Mononuclear cell (primary cell): ENCODE measurements around the gene WIPI1. TPM values are rescaled to one million over a fixed set of nuclear protein-coding genes. Genes with fewer than 3 reads are reported as not detected.
"Not testable (repeated sequence)": the region's sequence is repeated elsewhere in the genome, so short reads cannot be mapped to it uniquely, and the experiment has no call there.

ENCODE experiments used
- H3K27me3 ChIP-seq: 2 replicates; pipeline ENCODE4 v1.6.0; 2011; ENCODE audit warnings: low read length, control low read depth; ENCODE audit not compliant: insufficient read depth
- H3K4me1 ChIP-seq: 2 replicates; pipeline ENCODE4 v1.5.1; 2011; ENCODE audit warnings: mild to moderate bottlenecking, low read length, control low read depth; ENCODE audit not compliant: insufficient read depth
- H3K4me3 ChIP-seq: 2 replicates; pipeline ENCODE4 v1.5.1; 2011; ENCODE audit warnings: mild to moderate bottlenecking, low read length, moderate library complexity
- H3K9me3 ChIP-seq: 2 replicates; pipeline ENCODE4 v1.5.1; 2011; ENCODE audit warnings: low read depth, mild to moderate bottlenecking, control low read depth, low read length
- total RNA-seq: library from RNA; depleted of rRNA; stranded (reverse); fragments of >200 nt; gene quantifications from one replicate; pipeline ENCODE4 v1.2.3, GENCODE V29; 2012

Gene WIPI1, protein sequence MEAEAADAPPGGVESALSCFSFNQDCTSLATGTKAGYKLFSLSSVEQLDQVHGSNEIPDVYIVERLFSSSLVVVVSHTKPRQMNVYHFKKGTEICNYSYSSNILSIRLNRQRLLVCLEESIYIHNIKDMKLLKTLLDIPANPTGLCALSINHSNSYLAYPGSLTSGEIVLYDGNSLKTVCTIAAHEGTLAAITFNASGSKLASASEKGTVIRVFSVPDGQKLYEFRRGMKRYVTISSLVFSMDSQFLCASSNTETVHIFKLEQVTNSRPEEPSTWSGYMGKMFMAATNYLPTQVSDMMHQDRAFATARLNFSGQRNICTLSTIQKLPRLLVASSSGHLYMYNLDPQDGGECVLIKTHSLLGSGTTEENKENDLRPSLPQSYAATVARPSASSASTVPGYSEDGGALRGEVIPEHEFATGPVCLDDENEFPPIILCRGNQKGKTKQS
- total RNA-seq = 17.8 TPM

DNA sequence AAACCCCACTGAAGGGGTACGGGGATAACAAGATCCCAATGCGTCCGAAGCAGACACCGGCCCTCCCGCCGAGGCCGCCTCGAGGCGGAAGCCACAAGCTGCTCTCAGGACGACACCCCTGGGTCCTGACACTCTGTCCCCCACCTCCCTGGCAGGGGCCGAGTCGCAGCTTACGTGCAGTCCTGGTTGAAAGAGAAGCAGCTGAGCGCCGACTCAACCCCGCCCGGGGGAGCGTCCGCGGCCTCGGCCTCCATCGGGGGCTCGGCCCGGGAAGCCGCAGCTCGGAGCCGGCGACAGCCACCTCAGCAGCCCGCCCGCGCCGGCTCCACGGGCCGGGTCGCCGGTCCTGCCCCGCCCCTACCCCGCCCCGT, at the start of gene WIPI1:
Gene WIPI1 (minus strand): TSS at position 329 of the 371 bp plus-strand sequence. CDS start 75 bp downstream, at position 254.
- Histone ChIP-seq H3K4me1 (peaks cover 55% of the 10 kb centered on the region), H3K27me3 (no peaks in the 10 kb centered on the region), H3K9me3 (no peaks in the 10 kb centered on the region), H3K4me3 (peak within 1 kb of the TSS; percentile 52)

DNA sequence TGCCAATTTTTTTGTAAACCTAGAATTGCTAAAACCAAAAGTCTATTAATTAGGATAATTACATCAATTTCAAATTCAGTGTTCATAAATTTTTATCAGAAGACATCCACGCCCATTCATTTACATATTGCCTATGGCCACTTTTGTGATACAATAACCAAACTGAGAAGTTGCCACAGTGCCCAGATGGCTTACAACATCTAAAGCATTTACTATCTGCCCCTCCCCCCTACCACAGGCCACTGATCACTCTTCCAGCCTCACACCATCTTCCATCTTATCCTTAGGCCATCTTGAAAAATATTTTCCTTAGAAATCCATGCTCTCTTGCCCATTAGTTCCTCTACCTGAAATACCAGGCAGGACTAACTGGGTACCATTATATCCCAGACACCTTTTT, 48.7 kb upstream of the WIPI1 start:
- H3K9me3 ChIP-seq = no peaks in the 10 kb centered on the region
- H3K27me3 ChIP-seq = no peaks in the 10 kb centered on the region
- H3K4me1 ChIP-seq = peaks cover 29% of the 10 kb centered on the region
- H3K4me3 ChIP-seq = no peak overlapping the region

DNA sequence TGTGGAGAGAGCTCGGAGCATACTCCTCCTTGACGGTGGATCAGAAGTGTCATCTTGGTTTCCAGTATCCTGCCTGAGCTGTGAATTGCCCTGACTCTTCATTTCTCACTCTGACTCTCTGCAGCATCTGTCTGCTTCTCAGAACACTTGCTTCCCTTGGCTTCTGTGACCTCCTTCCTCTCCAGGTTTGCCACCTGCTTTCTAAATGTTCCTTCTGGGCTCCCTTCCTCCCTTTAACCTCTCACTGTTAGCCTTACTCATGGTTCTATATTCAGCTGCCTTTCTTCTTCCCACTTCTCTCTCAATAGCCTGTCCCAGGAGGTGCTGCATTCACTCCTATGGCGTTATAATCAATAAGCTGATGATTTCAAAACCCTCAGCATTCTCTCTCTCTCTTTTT, 43.8 kb upstream of the WIPI1 start:
- H3K4me3 ChIP-seq = no peak overlapping the region
- H3K27me3 ChIP-seq = no peaks in the 10 kb centered on the region
- H3K9me3 ChIP-seq = no peaks in the 10 kb centered on the region
- peaks cover 34% of the 10 kb centered on the region for H3K4me1 ChIP-seq

DNA sequence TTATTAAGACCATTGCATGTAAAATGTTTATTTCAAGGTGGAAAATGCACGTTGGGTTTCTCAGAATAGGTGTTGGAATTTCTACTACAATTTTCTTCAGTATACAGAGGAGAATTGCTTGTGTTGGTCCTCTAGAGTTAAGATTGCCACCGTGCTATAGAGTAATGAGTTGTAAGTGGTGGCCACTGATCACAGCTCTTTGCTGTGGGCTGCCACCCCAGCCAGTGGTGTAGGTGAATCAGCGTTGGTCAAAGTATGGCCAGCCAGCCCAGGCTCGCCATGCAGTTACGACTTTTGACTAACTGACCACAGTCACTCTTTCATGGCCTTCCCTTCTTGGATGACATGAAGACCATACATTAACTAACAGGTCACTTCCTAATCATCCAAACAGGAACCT, 42.3 kb upstream of the WIPI1 start:
- Histone ChIP-seq H3K4me1 (peaks cover 35% of the 10 kb centered on the region), H3K4me3 (no peak overlapping the region), H3K9me3 (no peaks in the 10 kb centered on the region), H3K27me3 (no peaks in the 10 kb centered on the region)

DNA sequence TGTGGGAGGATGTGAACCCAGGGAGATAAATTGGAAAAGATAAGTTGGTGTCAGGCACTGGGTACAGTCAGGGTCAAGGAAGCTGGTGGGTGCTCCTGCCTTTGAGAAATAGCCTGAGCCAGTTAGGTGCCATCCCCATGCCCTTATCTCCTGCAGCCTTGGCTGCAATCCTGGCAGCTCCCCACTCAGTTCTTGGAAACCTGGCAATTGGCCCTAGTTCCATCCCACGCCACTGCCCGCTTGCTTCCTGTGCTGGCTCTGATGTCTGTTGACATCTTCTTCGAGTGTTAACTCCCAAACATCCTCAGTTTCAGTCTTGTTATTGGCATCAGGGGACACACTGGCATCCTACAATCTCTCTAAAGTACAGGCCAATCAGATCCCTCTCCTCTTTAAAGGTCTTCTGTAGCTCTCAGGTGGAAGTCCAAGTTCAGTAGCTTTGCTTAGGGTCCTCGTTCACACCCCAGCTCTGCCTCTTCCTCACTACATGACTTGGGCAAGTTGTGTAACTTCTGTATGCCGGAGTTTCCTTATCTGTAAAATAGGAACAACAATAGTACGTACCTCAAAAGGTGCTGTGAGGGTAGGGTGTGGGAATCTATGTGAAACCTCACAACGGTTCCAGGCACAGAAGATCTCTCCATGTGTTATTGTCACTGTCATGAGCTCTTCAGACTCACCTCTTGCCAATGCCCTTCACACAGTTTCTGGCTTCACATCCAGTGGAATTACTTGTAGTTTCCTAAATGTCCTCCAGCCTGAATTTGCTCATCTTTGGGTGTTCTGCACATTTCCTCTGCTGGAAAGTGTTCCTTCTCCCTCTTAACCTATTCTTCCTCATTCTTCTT, 41.4 kb upstream of the WIPI1 start:
- Histone ChIP-seq H3K4me1 (peaks cover 35% of the 10 kb centered on the region), H3K27me3 (no peaks in the 10 kb centered on the region), H3K9me3 (no peaks in the 10 kb centered on the region), H3K4me3 (no peak overlapping the region)

DNA sequence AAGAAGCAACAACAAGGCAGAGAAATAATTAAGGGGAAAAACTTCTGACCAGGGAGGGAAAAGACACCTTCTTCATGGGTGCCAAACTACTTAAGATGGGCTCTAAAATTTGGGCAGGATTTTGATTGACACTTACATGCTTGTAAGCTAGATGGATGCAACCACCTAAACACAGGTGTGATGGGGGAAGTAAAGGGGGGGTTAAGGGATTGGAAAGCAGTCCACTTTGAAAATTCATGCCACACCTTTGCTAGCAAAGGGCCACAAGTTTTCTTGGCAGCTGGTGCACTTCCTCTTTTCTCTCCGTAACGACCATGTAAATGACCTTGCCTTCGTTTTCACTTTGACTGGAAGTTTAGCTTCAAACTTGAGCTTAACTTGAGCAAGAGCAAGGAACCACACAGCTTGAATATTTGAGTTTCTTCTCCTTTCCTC, 40.6 kb upstream of the WIPI1 start:
- H3K4me3 ChIP-seq = no peak overlapping the region

DNA sequence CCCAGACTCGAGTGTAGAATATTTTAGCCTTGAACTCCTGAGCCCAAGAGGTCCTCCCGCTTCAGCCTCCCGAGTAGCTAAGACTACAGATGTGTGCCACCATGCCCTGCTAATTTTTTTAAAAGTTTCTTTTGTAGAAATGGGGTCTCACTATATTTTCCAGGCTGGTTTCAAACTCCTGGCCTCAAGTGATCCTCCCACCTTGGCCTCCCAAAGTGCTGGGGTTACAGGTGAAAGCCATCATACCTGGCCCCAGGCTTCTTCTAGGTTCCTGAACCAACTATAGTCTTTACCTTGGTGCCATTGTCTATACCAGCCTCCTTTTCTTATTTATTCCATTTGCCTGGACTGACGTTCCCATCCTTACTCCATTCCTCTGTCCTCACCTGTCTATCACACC, 37.8 kb upstream of the WIPI1 start:
- peaks cover 69% of the 10 kb centered on the region for H3K4me1 ChIP-seq
- H3K9me3 ChIP-seq = no peaks in the 10 kb centered on the region
- H3K4me3 ChIP-seq = no peak overlapping the region
- no peaks in the 10 kb centered on the region for H3K27me3 ChIP-seq

More for the DNA sequence above, 40.6 kb upstream of the WIPI1 start:
- H3K9me3 ChIP-seq = no peaks in the 10 kb centered on the region
- peaks cover 42% of the 10 kb centered on the region for H3K4me1 ChIP-seq
- no peaks in the 10 kb centered on the region for H3K27me3 ChIP-seq

DNA sequence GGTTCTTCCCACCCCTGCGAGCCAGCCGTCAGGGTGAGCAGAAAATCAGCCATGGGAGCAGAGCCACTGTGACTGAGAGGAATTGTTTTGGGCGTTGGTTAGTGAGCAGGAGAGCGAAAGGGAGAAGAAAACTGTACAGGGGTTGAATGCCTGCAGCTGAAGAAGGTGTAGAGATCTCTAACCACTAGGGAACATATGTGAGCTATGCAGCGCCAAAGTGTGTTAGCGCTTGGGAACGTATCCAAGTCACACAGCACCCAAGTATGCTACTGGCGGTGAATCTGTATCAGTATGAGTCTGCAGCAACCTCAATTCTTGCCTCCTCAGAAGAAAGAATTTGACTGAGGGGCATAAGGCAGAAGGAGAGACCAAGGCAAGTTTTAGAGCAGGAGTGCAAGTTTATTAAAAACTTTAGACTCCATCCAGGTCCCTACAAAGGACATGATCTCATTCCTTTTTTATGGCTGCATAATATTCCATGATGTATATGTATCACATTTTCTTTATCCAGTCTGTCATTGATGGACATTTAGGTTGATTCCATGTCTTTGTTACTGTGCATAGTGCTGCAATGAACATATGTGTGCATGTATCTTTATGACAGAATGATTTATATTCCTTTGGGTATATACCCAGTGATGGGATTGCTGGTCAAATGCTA, 35.2 kb upstream of the WIPI1 start:
- not testable (repeated sequence) for H3K27me3 ChIP-seq, H3K9me3 ChIP-seq, H3K4me3 ChIP-seq
- peaks cover 68% of the 10 kb centered on the region for H3K4me1 ChIP-seq

DNA sequence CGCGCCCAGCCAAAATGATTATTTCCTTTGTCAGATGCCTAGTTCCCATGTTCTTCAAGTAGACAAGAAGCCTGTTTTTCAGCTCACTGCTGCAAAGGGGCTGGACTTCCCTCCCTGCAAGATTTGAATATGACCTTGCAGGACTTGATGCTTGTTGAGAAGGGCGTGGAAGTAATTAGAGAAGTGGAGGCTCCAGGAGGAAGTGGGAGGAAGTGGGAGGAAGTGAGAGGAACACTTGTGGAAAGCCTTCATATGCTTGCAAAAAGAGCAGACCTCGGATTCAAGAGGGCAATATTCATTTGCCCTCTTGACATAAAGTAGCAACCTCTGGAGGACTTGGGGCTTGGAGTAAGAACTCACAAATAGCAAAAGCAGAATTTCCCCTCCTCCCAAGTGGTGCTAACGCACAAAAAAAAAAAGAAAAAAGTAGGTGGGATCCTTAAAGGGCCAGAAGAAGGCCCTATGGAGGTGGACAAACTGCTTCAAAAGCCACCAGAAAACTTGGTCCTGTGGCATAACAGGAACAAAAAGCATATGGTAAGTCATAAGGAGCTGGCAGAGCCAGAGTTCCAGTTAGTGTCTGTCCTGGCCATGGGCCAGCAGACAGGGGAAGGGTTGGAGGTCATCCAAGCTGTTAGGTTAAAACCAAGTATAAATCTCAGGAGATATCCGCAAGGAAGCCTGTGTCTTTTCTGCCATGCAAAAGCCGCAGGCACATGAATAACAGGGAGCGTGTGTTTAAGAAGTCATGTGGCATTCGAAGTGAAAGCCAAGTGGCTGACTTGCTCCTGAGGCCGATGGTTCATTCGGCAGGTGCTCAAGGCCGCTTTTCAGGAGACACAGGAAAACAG, 34.3 kb upstream of the WIPI1 start:
- peaks cover 67% of the 10 kb centered on the region for H3K4me1 ChIP-seq
- H3K27me3 ChIP-seq = no peaks in the 10 kb centered on the region
- H3K9me3 ChIP-seq = no peaks in the 10 kb centered on the region
- H3K4me3 ChIP-seq = no peak overlapping the region

DNA sequence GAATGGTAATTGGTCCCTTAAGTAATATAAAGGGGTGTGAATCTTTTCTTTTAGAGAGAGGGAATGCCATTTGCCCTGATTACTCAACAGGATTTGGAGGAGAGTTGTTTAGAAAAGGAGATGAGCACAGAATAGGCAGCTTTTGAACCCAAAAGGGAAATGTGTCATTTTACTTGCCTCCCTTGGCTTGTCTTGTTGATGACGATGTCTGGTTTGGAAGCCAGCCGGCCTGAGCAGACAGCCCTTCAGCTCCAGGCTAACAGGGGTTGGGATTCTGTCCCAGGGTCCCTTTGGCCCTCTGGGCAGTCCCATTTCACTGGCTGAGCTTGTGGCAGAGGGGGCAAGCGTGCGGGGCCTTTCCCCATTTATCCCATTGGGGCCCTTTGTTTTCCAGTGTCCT, 32.6 kb upstream of the WIPI1 start:
- H3K9me3 ChIP-seq = no peaks in the 10 kb centered on the region
- peaks cover 78% of the 10 kb centered on the region for H3K4me1 ChIP-seq
- H3K27me3 ChIP-seq = no peaks in the 10 kb centered on the region

DNA sequence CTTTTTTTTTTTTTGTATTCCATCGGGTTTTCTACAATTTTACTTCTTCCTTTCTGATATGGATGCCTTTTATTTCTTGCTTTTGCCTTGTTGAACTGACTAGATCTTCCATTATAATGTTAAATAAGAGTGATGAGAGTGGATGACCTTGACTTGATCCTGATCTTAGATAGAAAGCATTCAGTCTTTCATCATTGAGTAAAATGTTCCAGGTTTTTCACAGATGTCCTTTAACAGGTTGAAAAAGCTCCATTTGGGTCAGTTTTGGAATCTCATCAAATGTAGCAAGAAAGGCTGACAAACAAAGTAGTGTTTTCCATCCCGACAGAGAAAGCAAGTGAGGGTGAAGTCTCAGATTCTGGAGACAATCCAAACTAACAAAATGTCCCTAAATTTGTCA, 27.2 kb upstream of the WIPI1 start:
- H3K4me3 ChIP-seq = no peak overlapping the region
- peaks cover 4% of the 10 kb centered on the region for H3K27me3 ChIP-seq
- peaks cover 6% of the 10 kb centered on the region for H3K9me3 ChIP-seq
- peaks cover 49% of the 10 kb centered on the region for H3K4me1 ChIP-seq

More for the DNA sequence above, 32.6 kb upstream of the WIPI1 start:
- H3K4me3 ChIP-seq = no peak overlapping the region

DNA sequence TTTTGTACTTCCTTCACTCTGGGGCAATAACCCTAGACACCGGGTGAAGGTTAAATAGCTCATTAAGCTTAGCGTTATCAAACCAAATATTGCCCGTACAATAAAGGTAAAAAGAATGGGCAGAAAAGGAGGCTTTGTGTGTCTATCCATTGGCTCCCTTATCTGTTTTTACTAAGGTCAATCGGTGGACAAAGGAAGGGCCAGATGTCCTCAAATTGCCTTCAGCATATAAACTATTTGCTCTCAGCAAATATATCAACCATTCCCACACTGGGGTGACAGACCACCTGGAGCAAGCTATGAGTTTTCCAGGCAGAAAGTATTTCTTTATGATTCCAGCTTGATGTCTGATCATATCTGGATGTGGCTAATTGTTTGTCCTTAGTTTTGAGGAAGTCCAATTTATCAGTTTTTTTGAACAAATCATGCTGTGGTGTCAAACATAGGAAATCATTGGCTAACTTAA, 25.3 kb upstream of the WIPI1 start:
- Histone ChIP-seq H3K27me3 (peaks cover 4% of the 10 kb centered on the region), H3K4me1 (peaks cover 35% of the 10 kb centered on the region), H3K4me3 (no peak overlapping the region), H3K9me3 (peaks cover 6% of the 10 kb centered on the region)

DNA sequence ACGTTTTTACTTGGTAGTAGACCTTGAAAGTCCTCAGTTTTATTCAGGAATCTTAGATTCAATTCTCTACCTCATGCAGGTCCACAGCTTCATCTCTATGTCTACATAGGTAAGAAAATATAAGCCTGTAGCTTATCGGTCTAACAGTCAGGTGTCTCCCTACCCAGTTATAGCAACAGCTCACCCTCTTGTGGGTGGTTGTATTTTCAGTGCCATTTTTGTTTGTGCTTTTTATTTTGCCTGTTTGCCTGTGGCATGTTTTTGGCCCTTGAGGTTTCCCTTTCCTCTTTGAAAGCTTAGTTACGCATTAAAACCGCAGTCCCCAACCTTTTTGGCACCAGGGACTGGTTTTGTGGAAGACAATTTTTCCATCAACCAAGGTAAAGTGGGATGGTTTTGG, 23.6 kb upstream of the WIPI1 start:
- peaks cover 6% of the 10 kb centered on the region for H3K9me3 ChIP-seq
- peaks cover 6% of the 10 kb centered on the region for H3K27me3 ChIP-seq
- H3K4me1 ChIP-seq = peaks cover 20% of the 10 kb centered on the region
- H3K4me3 ChIP-seq = no peak overlapping the region

DNA sequence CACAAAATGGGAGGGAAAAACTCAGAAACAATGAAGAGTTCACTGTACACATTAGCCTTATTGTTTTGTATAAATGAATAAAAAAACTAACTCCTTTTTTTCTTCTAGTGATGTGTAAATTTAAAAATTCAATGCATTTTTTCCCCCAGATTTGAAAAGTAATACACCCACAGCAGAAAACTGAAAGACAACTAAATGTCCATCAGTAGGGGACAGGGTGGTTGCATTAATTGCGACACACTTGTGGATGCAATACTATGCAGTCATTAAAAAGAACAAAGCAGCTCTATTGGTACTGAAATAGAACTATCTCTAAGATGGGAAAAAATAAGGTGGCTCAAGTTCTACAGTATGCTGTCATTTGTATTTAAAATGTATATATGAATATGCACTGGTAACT, 13.7 kb upstream of the WIPI1 start:
- no peaks in the 10 kb centered on the region for H3K9me3 ChIP-seq
- no peaks in the 10 kb centered on the region for H3K4me1 ChIP-seq
- H3K4me3 ChIP-seq = no peak overlapping the region
- H3K27me3 ChIP-seq = peaks cover 3% of the 10 kb centered on the region
